ENCODE measurements around the gene NRIP3. TPM values are rescaled to one million over a fixed set of nuclear protein-coding genes. Genes with fewer than 3 reads are reported as not detected.
"Not testable (repeated sequence)": the region's sequence is repeated elsewhere in the genome, so short reads cannot be mapped to it uniquely, and the experiment has no call there.

The NRIP3 gene
- total RNA-seq, 2 experiments from 2014 or later, result 1.1 to 2.2 TPM

GRCh38 chr11:9014826-9015225 lies 11.0 kb upstream of the NRIP3 start:
- H3K36me3 Mint-ChIP-seq (ENCODE audit: low read depth), result no peaks in the 10 kb centered on the region
- CTCF ChIA-PET, result interaction anchor here (0.8 to 6.1 kb wide), 20 partner anchors 9 to 492 kb away, joined by 3 to 108 read pairs (median 6); no protein-coding TSS in a partner anchor
- intact Hi-C loops (cut with micrococcal nuclease), result loop anchor here (2.0 to 10.0 kb wide), 2 partner anchors 122 to 490 kb away; no protein-coding TSS in a partner anchor
- peaks cover 4% of the 10 kb centered on the region for H3K9me3 Mint-ChIP-seq
- POLR2A ChIA-PET, result no interaction called here
- TF ChIP-seq CTCF (IDR thresholded peaks at IDR 0.05), result no peak
- no peaks in the 10 kb centered on the region for H3K27me3 Mint-ChIP-seq
- peaks cover 11% of the 10 kb centered on the region for H3K4me1 Mint-ChIP-seq (ENCODE audit: low read depth)
- ATAC-seq (no peak), DNase-seq (no peak)
- H3K4me3 Mint-ChIP-seq, result no peak overlapping the region
- H3K27ac Mint-ChIP-seq, result no peak overlapping the region

- Mint-ChIP-seq H3K27me3 (no peaks in the 10 kb centered on the region), H3K9me3 (peaks cover 4% of the 10 kb centered on the region), H3K4me3 (no peak overlapping the region), H3K4me1 (ENCODE audit: low read depth) (peaks cover 11% of the 10 kb centered on the region), H3K36me3 (ENCODE audit: low read depth) (no peaks in the 10 kb centered on the region), H3K27ac (no peak overlapping the region)
- intact Hi-C loops (cut with micrococcal nuclease), result loop anchor here (10.0 kb wide), 1 partner anchor 491 kb away; no protein-coding TSS in a partner anchor
- DNase-seq (no peak), ATAC-seq (no peak)
- TF ChIP-seq CTCF (IDR thresholded peaks at IDR 0.05), result no peak
- POLR2A ChIA-PET, result no interaction called here
- CTCF ChIA-PET, result interaction anchor here (1.1 to 6.1 kb wide), 6 partner anchors 13 to 125 kb away, joined by 3 to 55 read pairs (median 8); no protein-coding TSS in a partner anchor
These were observed 9.6 kb upstream of the NRIP3 start for GRCh38 chr11:9013373-9013772.

DNA sequence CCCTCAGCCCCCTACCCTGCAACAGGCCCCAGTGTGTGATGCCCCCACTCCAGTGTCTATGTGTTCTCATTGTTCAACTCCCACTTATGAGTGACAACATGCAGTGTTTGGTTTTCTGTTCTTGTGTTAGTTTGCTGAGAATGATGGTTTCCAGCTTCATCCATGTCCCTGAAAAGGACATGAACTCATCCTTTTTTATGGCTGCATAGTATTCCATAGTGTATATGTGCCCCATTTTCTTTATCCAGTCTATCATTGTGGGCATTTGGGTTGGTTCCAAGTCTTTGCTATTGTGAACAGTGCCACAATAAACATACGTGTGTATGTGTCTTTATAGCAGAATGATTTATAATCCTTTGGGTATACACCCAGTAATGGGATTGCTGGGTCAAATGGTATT lies 5.7 kb upstream of the NRIP3 start:
- H3K27ac Mint-ChIP-seq; H3K9me3 Mint-ChIP-seq; DNase-seq; intact Hi-C loops (cut with micrococcal nuclease); H3K4me1 Mint-ChIP-seq (ENCODE audit: low read depth); POLR2A ChIA-PET; CTCF ChIA-PET; H3K4me3 Mint-ChIP-seq; ATAC-seq; H3K36me3 Mint-ChIP-seq (ENCODE audit: low read depth); H3K27me3 Mint-ChIP-seq: not testable (repeated sequence)

GRCh38 chr11:9008661-9009060 lies 4.9 kb upstream of the NRIP3 start:
- CTCF ChIA-PET, result interaction anchor here (1.0 to 2.3 kb wide), 2 partner anchors 49 to 129 kb away, joined by 3 to 7 read pairs; no protein-coding TSS in a partner anchor

GRCh38 chr11:9008011-9008550 lies 4.3 kb upstream of the NRIP3 start:
- intact Hi-C loops (cut with micrococcal nuclease), result no loop called here
- no peak overlapping the region for H3K27ac Mint-ChIP-seq
- DNase-seq (no peak), ATAC-seq (no peak)
- H3K9me3 Mint-ChIP-seq, result peaks cover 4% of the 10 kb centered on the region
- CTCF ChIA-PET, result interaction anchor here (1.0 to 3.5 kb wide), 3 partner anchors 8 to 130 kb away, joined by 3 to 31 read pairs (median 7); no protein-coding TSS in a partner anchor
- H3K27me3 Mint-ChIP-seq, result peaks cover 13% of the 10 kb centered on the region
- TF ChIP-seq CTCF (IDR thresholded peaks at IDR 0.05), result no peak
- POLR2A ChIA-PET, result interaction anchor here (0.8 kb wide), 1 partner anchor 609 kb away, joined by 3 read pairs; no protein-coding TSS in a partner anchor
- H3K36me3 Mint-ChIP-seq (ENCODE audit: low read depth), result no peaks in the 10 kb centered on the region
- H3K4me1 Mint-ChIP-seq (ENCODE audit: low read depth), result peaks cover 8% of the 10 kb centered on the region
- no peak overlapping the region for H3K4me3 Mint-ChIP-seq

More at GRCh38 chr11:9008661-9009060, 4.9 kb upstream of the NRIP3 start:
- H3K4me3 Mint-ChIP-seq, result no peak overlapping the region
- H3K4me1 Mint-ChIP-seq (ENCODE audit: low read depth), result peaks cover 5% of the 10 kb centered on the region
- POLR2A ChIA-PET, result no interaction called here
- H3K9me3 Mint-ChIP-seq, result peaks cover 4% of the 10 kb centered on the region
- H3K27me3 Mint-ChIP-seq, result peaks cover 10% of the 10 kb centered on the region
- intact Hi-C loops (cut with micrococcal nuclease), result no loop called here
- no peak for TF ChIP-seq CTCF (IDR thresholded peaks at IDR 0.05)
- no peaks in the 10 kb centered on the region for H3K36me3 Mint-ChIP-seq (ENCODE audit: low read depth)
- no peak overlapping the region for H3K27ac Mint-ChIP-seq
- ATAC-seq, result no peak
- no peak for DNase-seq
